NCI-H1105 (cell line): ENCODE results near the gene PIAS1.
"Not testable (repeated sequence)": the region's sequence is repeated elsewhere in the genome, so short reads cannot be mapped to it uniquely, and the experiment has no call there.

ENCODE experiments used
- DNase-seq: peaks from one replicate; lab custom pipeline; 2025; lab: John Stamatoyannopoulos, UW

The PIAS1 gene

GRCh38 chr15:68183616-68184315 is 129.7 kb downstream of the PIAS1 start:
- no peak for DNase-seq

GRCh38 chr15:68184616-68185480 is 130.7 kb downstream of the PIAS1 start:
- DNase-seq: no peak

- DNase-seq: no peak
Measured at GRCh38 chr15:68186671-68187397, 132.7 kb downstream of the PIAS1 start.

GRCh38 chr15:68187559-68187958 is 133.4 kb downstream of the PIAS1 start:
- peak; percentile 92 for DNase-seq

DNA sequence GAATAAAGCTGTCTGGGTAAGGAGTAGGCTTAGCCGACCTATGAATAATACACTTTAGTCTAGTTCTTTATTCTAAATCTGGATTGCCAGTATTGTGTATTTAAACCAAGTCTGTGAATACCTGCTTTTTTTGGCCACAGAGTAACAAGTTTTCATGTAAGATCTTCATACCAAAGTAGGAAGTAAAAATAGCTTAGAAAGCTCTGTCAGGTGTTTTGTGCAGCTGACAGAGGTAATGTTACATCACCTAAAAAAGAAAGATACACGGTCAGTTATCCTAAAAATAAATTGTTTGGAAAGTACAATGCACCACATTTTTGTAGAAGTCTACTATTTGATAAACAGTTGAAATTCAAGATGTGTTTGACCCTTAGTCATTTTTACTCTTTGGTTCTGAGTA is 134.5 kb downstream of the PIAS1 start:
- no peak for DNase-seq

- DNase-seq: no peak
Measured at GRCh38 chr15:68190048-68190447, 135.9 kb downstream of the PIAS1 start.

DNA sequence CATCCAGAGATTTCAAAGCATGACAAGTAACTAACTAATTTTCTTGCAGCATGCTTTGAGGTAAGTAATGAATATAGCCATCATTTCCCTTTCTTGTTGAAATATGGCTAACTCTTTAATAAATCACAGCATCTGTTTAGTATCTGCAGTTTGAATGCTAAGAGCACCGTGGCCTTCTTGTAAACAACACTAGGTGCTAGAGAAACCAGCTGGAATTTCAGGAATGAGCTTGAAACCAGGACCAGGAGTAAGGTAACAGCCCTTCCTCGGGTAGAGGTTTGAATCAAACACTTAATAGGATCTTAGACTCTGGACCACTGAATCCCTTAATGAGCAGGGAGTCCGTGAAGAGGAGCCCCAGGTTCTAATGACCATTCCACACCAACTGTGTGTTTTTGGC is 137.4 kb downstream of the PIAS1 start:
- no peak for DNase-seq

GRCh38 chr15:68192117-68192516 is 138.0 kb downstream of the PIAS1 start:
- no peak for DNase-seq

GRCh38 chr15:68192804-68193486 is 138.8 kb downstream of the PIAS1 start:
- no peak for DNase-seq

GRCh38 chr15:68195336-68196112 is 141.4 kb downstream of the PIAS1 start:
- no peak for DNase-seq

GRCh38 chr15:68196445-68197169 is 142.5 kb downstream of the PIAS1 start:
- DNase-seq: no peak

DNA sequence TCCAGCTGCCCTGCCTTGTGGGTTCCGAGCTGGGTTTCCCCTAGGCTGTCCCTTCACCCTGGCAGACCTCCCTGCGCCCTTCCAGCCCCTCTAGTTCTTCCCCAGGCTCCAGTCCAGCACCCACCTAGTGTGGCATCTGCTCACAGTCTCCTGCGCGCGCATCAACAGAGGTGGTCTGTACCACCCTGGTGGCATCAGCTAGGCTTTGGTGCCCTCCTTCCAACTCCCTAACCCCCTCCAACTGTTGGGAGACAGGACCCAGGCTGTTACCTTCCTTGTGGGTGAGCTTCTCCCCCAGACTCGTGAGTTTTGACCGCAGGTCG is 143.0 kb downstream of the PIAS1 start:
- DNase-seq: no peak

DNA sequence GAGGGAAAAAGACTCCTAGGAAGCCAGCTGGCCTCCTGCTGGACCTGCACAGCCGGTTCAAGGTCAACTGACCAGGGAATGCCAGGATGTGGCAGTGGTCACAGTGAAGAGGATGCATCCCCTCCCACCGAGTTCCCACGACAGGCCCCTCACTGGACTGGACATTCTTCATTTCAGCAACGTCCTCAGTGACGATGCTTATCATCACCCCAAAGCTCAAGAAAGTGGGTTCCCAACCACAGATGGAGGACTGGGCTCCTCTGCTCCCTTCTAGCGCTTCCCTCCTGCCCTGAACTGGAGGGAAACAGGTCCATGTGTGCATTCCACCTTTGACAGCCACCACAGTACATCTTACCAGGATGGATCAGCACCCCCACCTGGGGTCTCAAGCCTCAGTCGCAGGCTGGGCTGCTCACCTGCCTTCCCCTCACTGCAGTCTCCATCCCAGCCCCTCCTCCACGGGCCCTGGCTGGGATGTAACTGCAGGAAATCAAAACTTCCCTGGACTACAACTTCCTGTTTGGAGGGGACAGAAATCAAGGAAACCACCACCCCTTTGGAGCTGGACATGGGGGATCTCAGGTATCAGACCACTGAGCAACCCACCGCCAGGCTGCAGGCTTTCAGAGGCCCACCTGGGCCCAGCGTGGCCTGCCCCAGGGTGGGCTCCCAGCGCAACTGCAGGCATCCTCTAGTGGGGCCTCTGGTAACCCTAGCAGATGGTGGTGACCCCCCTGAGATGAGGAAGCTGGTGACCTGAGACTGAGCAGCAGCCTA is 143.7 kb downstream of the PIAS1 start:
- DNase-seq: no peak

- no peak for DNase-seq
Measured at GRCh38 chr15:68199340-68199739, 145.2 kb downstream of the PIAS1 start.

DNA sequence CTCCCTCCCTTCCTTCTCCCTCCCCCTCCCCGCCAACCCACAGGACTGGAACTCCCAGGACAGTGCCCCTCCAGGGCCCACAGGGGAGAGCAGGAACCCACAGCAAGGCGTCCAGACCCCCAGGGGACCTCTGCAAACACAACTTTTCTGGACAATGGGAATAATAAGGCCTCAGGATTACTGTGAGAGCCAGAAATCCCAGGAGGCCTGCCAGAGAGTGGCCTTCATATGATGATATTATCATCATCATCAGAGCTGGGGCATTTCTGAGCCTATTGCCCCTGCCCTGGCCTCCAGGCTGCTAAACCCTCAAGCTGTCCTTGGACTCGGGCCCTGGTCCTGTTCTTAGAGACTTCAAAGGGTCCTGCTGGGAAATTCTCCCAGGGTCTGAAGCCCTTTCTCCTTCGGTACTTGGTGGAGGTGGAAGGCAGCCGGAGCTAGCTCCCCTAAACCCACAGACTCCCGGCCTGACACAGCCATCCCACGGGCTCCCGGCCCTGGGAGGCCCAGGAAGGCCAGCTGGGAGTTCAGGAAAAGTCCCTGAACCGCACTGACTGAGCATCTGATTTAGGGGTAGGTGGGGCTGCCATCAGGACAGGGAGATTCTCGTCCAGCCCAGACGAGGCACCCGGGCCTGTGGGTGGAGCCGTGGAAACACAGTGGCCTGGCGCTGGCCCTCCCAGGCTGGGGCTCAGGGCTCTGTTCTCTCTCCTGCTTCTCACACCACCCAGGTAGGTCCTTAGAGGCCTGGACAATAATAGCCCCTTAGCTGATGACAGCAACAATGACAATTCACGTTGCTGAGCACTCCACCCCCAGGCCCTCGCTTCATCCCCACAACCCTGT is 146.1 kb downstream of the PIAS1 start:
- no peak for DNase-seq

DNA sequence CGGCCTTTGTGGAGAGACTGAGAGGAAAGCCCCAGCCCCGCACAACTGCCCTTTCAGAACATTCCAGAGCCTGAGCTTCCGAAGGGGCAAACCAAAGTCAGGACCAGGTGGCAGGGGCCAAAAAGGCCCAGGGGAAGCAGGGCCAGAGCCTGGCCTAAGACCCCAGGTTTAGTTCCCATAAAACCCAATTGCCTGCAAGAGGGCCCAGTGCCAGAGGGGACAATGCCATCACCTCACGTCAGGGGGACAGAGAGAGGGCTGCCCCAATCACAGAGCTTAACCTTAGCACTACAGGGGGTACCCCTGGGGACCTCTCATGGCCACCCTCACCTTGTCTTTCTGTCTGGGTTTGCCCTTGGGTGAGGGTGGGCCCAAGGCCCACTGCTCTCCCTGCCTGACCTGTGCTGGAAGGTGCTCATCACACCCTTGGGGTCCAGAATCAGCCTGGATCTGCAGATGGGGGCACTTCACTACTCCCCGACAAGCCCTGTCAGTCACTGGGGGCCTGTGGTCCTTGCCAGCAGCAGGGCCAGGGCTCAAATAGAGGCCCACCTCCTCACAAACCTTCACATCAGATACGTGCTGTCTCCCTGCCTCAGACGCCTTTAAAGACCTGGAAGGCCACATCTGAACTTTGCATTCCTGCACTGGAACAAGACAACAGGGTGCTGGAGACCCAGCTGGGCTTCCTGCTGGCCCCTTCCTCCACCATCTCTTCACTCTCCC is 147.2 kb downstream of the PIAS1 start:
- DNase-seq: no peak

DNA sequence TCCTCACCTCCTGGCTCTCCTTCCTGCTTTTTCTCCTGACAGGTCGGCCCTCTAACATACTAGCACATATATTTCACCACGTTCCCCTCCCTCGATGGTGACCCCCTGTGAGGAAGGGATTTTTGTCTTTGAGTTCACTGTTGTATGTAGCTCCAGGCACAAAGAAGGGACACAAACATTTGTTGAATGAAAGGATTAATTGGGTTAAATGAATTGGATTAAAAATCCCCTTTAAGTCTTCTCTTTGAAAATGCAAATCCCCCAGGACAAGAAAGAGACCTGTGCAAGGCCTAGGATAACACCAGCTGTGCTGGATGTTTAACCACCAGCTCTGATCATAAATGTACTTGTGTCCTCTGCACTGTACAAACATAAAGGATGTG is 147.8 kb downstream of the PIAS1 start:
- no peak for DNase-seq

DNA sequence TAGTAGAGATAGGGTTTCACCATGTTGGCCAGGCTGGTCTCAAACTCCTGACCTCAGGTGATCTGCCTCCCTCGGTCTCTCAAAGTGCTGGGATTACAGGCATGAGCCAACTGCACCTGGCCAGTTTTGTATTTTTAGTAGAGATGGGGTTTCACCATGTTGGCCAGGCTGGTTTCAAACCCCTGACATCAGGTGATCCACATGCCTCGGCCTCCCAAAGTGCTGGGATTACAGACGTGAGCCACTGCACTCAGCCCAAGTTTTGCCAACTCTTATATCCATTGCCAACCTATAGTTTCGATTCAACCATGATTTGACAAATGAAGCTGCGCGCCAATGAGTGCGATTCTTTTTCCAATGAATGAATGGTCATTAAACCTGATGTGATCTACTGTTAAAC is 148.9 kb downstream of the PIAS1 start:
- not testable (repeated sequence) for DNase-seq
